ENCODE measurements around the gene LRRFIP1.

DNA sequence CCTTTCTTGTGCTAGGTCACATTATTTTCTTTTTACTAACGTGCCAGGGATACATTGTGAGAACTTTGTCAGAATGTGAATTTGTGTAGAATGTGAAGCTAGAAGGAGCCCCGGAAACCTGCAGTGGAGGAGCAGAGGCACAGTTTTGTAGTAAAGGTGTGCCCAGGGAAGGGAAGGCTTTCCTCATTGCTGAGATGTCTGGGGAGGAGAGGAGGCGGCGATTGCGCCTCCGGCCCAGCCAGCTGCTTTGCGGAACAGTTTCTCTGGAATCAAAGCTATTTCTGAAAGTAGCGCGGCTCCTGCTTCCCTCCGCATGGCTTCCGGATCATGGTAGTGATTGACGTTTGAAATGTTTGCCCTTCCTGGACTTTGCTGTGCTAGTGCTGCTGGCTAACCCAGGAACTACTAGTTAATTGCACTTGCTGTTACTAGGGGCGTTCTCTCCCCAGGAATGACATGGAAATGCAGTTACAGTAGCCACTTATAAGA lies 88.1 kb downstream of the LRRFIP1 start:
- TF ChIP-seq CTCF (IDR thresholded peaks at IDR 0.05) (no peak), POLR2A (IDR thresholded peaks at IDR 0.05) (no peak)

Data from adrenal gland (tissue), 5 donors.